Neural cell (in vitro differentiated cells): ENCODE results near the gene ANGPTL8. TPM values are rescaled to one million over a fixed set of nuclear protein-coding genes. Genes with fewer than 3 reads are reported as not detected.

Experiments used
- H2AFZ ChIP-seq: fragments of 200-600, 300-800 bp; sonication (generic), shearing (Covaris generic); 2 replicates; pipeline ENCODE4 v1.6.0; 2014; ENCODE audit warnings: low read depth, mild to moderate bottlenecking, antibody characterized with exemption, low read length, moderate library complexity
- H3F3A ChIP-seq: fragments of 200-600 bp; shearing (Covaris generic); 2 replicates; pipeline ENCODE4 v1.6.1; 2016; ENCODE audit warnings: mild to moderate bottlenecking, moderate library complexity, mixed read lengths, antibody characterized with exemption, low read length; ENCODE audit not compliant: insufficient read depth, poor library complexity, severe bottlenecking
- H3K27ac ChIP-seq: fragments of 200-600, 300-800 bp; sonication (generic), shearing (Covaris generic); 2 replicates; pipeline ENCODE4 v1.5.1; 2014; ENCODE audit warnings: mild to moderate bottlenecking, low read length, moderate library complexity
- H3K27me3 ChIP-seq: fragments of 300-800, 200-600 bp; sonication (generic), shearing (Covaris generic); 2 replicates; pipeline ENCODE4 v1.6.0; 2014; ENCODE audit warnings: mild to moderate bottlenecking, low read depth, low read length, moderate library complexity; ENCODE audit not compliant: insufficient read depth
- H3K36me3 ChIP-seq: fragments of 300-800, 200-600 bp; sonication (generic), shearing (Covaris generic); 2 replicates; pipeline ENCODE4 v1.5.1; 2014; ENCODE audit warnings: mild to moderate bottlenecking, antibody characterized with exemption, low read length, moderate library complexity; ENCODE audit not compliant: insufficient read depth
- H3K4me2 ChIP-seq: fragments of 300-800, 200-600 bp; sonication (generic), shearing (Covaris generic); 2 replicates; pipeline ENCODE4 v1.6.0; 2014; ENCODE audit warnings: mild to moderate bottlenecking, low read length
- H3K4me3 ChIP-seq: fragments of 300-800, 200-600 bp; sonication (generic), shearing (Covaris generic); 2 replicates; pipeline ENCODE4 v1.5.1; 2014; ENCODE audit warnings: mild to moderate bottlenecking, low read length, moderate library complexity
- H3K79me2 ChIP-seq: fragments of 200-600 bp; shearing (Covaris generic); replicated peaks from 2 replicates; pipeline ENCODE4 v1.6.0; 2014; ENCODE audit warnings: mild to moderate bottlenecking, low read length, moderate library complexity; ENCODE audit not compliant: insufficient read depth
- H3K9ac ChIP-seq: fragments of 300-800, 200-600 bp; sonication (generic), shearing (Covaris generic); 2 replicates; pipeline ENCODE4 v1.6.1; 2016; ENCODE audit warnings: mild to moderate bottlenecking, low read length, mixed read lengths
- H3K9me2 ChIP-seq: fragments of 200-600 bp; shearing (Covaris generic); 2 replicates; pipeline ENCODE4 v1.6.1; 2016; ENCODE audit warnings: mild to moderate bottlenecking, low read length, mixed read lengths; ENCODE audit not compliant: insufficient read depth
- H3K9me3 ChIP-seq: fragments of 200-600, 300-800 bp; sonication (generic), shearing (Covaris generic); 2 replicates; pipeline ENCODE4 v1.6.1; 2016; ENCODE audit warnings: mild to moderate bottlenecking, mixed run types, low read length, moderate library complexity, mixed read lengths
- H4K20me1 ChIP-seq: fragments of 200-600 bp; shearing (Covaris generic); 2 replicates; pipeline ENCODE4 v1.6.1; 2016; ENCODE audit warnings: mild to moderate bottlenecking, mixed run types; ENCODE audit not compliant: insufficient read depth
- CTCF ChIP-seq: fragments of 450-650 bp; IDR thresholded peaks from 2 replicates; pipeline ENCODE4 v1.5.1; 2014; ENCODE audit warnings: antibody characterized with exemption, mild to moderate bottlenecking, moderate library complexity; ENCODE audit not compliant: poor library complexity, severe bottlenecking
- EP300 ChIP-seq: fragments of 450-650 bp; conservative IDR thresholded peaks from 2 replicates; pipeline ENCODE4 v1.6.1; 2014; ENCODE audit warnings: antibody characterized with exemption, mild to moderate bottlenecking, moderate library complexity; ENCODE audit not compliant: poor library complexity, severe bottlenecking
- EZH2 ChIP-seq: fragments of 200-600, 300-800 bp; shearing (Covaris generic), sonication (generic); IDR thresholded peaks from 2 replicates; pipeline ENCODE4 v1.6.1; 2014; ENCODE audit warnings: antibody characterized with exemption, low read length, borderline replicate concordance, mild to moderate bottlenecking; ENCODE audit not compliant: insufficient read depth, poor library complexity, severe bottlenecking
- MXI1 ChIP-seq: fragments of 450-650 bp; conservative IDR thresholded peaks from 2 replicates; pipeline ENCODE4 v1.6.1; 2014; ENCODE audit warnings: antibody characterized with exemption, mild to moderate bottlenecking; ENCODE audit not compliant: poor library complexity, severe bottlenecking
- POLR2AphosphoS5 ChIP-seq: IDR thresholded peaks from 2 replicates; pipeline ENCODE4 v1.6.1; 2012
- RAD21 ChIP-seq: fragments of 450-650 bp; conservative IDR thresholded peaks from 2 replicates; pipeline ENCODE4 v1.6.1; 2014; ENCODE audit warnings: antibody characterized with exemption, mild to moderate bottlenecking, moderate library complexity
- REST ChIP-seq: IDR thresholded peaks from 2 replicates; pipeline ENCODE4 v1.6.1; 2012; ENCODE audit warnings: borderline replicate concordance
- SMC3 ChIP-seq: fragments of 450-650 bp; conservative IDR thresholded peaks from 2 replicates; pipeline ENCODE4 v1.6.1; 2014; ENCODE audit warnings: antibody characterized with exemption, mild to moderate bottlenecking, moderate library complexity; ENCODE audit not compliant: poor library complexity
- TAF1 ChIP-seq: IDR thresholded peaks from 2 replicates; pipeline ENCODE4 v1.6.1; 2012; ENCODE audit warnings: low read depth
- polyA plus RNA-seq: library from polyadenylated mRNA; depleted of rRNA; stranded (reverse); fragments of >200 nt; gene quantifications from 2 replicates; pipeline ENCODE4 v1.2.3, GENCODE V29; 2014

ANGPTL8 gene
- polyA plus RNA-seq, 1 donor from 2014 or later, result not detected

GRCh38 chr19:11251650-11252314, 12.4 kb downstream of the ANGPTL8 start:
- H3K79me2 ChIP-seq, result no peaks in the 10 kb centered on the region
- H2AFZ ChIP-seq, result no peak overlapping the region
- H3K4me3 ChIP-seq, result no peak overlapping the region
- no peaks in the 10 kb centered on the region for H3F3A ChIP-seq
- no peaks in the 10 kb centered on the region for H4K20me1 ChIP-seq
- no peaks in the 10 kb centered on the region for H3K9me3 ChIP-seq
- no peaks in the 10 kb centered on the region for H3K9me2 ChIP-seq
- TF ChIP-seq EZH2, result no peak
- no peak for TF ChIP-seq REST
- TF ChIP-seq CTCF, result no peak
- TF ChIP-seq TAF1, result no peak
- no peak for TF ChIP-seq RAD21
- TF ChIP-seq MXI1, result no peak
- no peak for TF ChIP-seq POLR2AphosphoS5
- no peak for TF ChIP-seq SMC3
- TF ChIP-seq EP300, result no peak
- no peak overlapping the region for H3K27ac ChIP-seq
- no peaks in the 10 kb centered on the region for H3K36me3 ChIP-seq
- H3K9ac ChIP-seq, result no peak overlapping the region
- H3K27me3 ChIP-seq, result no peaks in the 10 kb centered on the region
- H3K4me2 ChIP-seq, result no peak overlapping the region

- H3K4me2 ChIP-seq, result no peak overlapping the region
- H3K27ac ChIP-seq, result no peak overlapping the region
- H3K36me3 ChIP-seq, result no peaks in the 10 kb centered on the region
- H2AFZ ChIP-seq, result no peak overlapping the region
- H3K4me3 ChIP-seq, result no peak overlapping the region
- no peak for TF ChIP-seq POLR2AphosphoS5
- TF ChIP-seq EP300, result no peak
- H3K27me3 ChIP-seq, result no peaks in the 10 kb centered on the region
- H3K9me3 ChIP-seq, result no peaks in the 10 kb centered on the region
- no peaks in the 10 kb centered on the region for H3K9me2 ChIP-seq
- H3F3A ChIP-seq, result no peaks in the 10 kb centered on the region
- H3K79me2 ChIP-seq, result no peaks in the 10 kb centered on the region
- no peak overlapping the region for H3K9ac ChIP-seq
- no peaks in the 10 kb centered on the region for H4K20me1 ChIP-seq
Measured at GRCh38 chr19:11252665-11253355, 13.4 kb downstream of the ANGPTL8 start.
